PC-3 (cell line): ENCODE results near the gene LSMEM2.

Experiments
- EZH2 ChIP-seq: fragments of 300-600 bp; sonication (generic); IDR thresholded peaks from one replicate; pipeline ENCODE4 v1.6.1; 2017; ENCODE audit warnings: antibody characterized with exemption, mild to moderate bottlenecking, low read length; ENCODE audit not compliant: unreplicated experiment
- TF ChIP-seq, protein P1 (sequence below): fragments of 300-600 bp; sonication (generic); conservative IDR thresholded peaks from 2 replicates; pipeline ENCODE4 v1.5.1; 2017; ENCODE audit warnings: antibody characterized with exemption, low read depth, mild to moderate bottlenecking, low read length

GRCh38 chr3:50275996-50276761, 2.7 kb upstream of the LSMEM2 start:
- TF ChIP-seq EZH2 = no peak
- TF ChIP-seq, protein P1, sequence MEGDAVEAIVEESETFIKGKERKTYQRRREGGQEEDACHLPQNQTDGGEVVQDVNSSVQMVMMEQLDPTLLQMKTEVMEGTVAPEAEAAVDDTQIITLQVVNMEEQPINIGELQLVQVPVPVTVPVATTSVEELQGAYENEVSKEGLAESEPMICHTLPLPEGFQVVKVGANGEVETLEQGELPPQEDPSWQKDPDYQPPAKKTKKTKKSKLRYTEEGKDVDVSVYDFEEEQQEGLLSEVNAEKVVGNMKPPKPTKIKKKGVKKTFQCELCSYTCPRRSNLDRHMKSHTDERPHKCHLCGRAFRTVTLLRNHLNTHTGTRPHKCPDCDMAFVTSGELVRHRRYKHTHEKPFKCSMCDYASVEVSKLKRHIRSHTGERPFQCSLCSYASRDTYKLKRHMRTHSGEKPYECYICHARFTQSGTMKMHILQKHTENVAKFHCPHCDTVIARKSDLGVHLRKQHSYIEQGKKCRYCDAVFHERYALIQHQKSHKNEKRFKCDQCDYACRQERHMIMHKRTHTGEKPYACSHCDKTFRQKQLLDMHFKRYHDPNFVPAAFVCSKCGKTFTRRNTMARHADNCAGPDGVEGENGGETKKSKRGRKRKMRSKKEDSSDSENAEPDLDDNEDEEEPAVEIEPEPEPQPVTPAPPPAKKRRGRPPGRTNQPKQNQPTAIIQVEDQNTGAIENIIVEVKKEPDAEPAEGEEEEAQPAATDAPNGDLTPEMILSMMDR = no peak
